Prostate gland (tissue), 2 donors: Measurements from ENCODE around the gene SPATA6L.

ENCODE experiments used
- POLR2AphosphoS5 ChIP-seq: sonication (generic); formaldehyde crosslinking; IDR thresholded peaks from one replicate; pipeline ENCODE4 v1.6.1; 2017; ENCODE audit warnings: antibody characterized with exemption
- TF ChIP-seq, protein P1 (sequence below), 4 experiments: fragments of 200-600 bp in 2 of 4; fragments of 450-650 bp in 2 of 4; sonication (generic) in 2 of 4; IDR thresholded peaks; 1 replicate in 3 of 4; 2 replicates in 1 of 4; pipeline ENCODE4 v1.5.1; 2016 to 2019; ENCODE audit warnings: antibody characterized with exemption in 4 of 4, mild to moderate bottlenecking in 2 of 4, moderate library complexity in 2 of 4

DNA sequence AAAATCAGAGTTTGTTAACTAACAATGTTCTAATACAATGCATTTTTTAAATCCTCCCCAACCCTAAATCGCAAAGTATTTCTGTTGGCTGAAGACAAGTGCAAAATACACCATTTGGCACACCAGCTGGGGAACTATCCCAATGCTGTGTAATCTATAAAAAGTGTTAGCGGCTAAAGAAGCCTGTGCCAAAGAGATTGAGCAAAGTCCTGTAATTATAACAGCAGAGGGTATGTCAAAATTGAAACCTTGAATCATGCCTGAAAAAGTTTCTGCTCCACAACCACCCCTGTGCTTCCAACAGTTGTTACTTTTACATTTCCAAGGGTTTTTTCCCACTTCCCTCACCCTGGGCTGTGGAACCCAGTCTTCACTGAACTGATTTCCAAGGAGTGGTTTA is 87.3 kb downstream of the SPATA6L start:
- TF ChIP-seq, protein P1, sequence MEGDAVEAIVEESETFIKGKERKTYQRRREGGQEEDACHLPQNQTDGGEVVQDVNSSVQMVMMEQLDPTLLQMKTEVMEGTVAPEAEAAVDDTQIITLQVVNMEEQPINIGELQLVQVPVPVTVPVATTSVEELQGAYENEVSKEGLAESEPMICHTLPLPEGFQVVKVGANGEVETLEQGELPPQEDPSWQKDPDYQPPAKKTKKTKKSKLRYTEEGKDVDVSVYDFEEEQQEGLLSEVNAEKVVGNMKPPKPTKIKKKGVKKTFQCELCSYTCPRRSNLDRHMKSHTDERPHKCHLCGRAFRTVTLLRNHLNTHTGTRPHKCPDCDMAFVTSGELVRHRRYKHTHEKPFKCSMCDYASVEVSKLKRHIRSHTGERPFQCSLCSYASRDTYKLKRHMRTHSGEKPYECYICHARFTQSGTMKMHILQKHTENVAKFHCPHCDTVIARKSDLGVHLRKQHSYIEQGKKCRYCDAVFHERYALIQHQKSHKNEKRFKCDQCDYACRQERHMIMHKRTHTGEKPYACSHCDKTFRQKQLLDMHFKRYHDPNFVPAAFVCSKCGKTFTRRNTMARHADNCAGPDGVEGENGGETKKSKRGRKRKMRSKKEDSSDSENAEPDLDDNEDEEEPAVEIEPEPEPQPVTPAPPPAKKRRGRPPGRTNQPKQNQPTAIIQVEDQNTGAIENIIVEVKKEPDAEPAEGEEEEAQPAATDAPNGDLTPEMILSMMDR (IDR thresholded peaks at IDR 0.05) = no peak
- no peak for TF ChIP-seq POLR2AphosphoS5
